GM18909 (cell line): ENCODE measurements around the gene LMAN2L.
"Not testable (repeated sequence)": the region's sequence is repeated elsewhere in the genome, so short reads cannot be mapped to it uniquely, and the experiment has no call there.

Source experiments
- ATAC-seq: cut with Tn5 transposase; IDR thresholded peaks from one replicate; pipeline ENCODE4 v1.9.1; 2021; ENCODE audit warnings: mild to moderate bottlenecking; ENCODE audit not compliant: unreplicated experiment, poor library complexity

The LMAN2L gene

GRCh38 chr2:96689431-96689991 lies 50.4 kb downstream of the LMAN2L start:
- no peak for ATAC-seq

- no peak for ATAC-seq
Observed at GRCh38 chr2:96688649-96689430, 51.0 kb downstream of the LMAN2L start.

- no peak for ATAC-seq
Observed at GRCh38 chr2:96687711-96688640, 51.9 kb downstream of the LMAN2L start.

DNA sequence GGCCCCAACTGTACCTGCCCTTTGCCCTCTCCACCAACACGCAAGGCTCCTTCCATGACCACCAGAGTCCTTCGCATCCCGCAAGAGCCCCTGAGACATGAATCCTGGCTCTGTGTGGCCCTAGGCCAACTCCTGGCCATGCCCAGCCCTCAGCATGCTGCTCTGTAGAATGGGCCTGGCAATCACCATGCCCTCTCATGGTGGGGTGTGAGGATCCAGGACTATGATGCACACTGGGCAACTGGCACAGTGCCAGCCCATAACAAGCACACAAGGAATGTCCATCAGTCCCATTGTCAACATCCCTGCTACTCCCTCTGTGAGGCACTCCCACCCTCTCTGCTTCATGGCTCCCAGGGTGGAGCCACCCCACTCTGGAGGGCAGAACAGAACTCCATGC lies 52.6 kb downstream of the LMAN2L start:
- no peak for ATAC-seq

DNA sequence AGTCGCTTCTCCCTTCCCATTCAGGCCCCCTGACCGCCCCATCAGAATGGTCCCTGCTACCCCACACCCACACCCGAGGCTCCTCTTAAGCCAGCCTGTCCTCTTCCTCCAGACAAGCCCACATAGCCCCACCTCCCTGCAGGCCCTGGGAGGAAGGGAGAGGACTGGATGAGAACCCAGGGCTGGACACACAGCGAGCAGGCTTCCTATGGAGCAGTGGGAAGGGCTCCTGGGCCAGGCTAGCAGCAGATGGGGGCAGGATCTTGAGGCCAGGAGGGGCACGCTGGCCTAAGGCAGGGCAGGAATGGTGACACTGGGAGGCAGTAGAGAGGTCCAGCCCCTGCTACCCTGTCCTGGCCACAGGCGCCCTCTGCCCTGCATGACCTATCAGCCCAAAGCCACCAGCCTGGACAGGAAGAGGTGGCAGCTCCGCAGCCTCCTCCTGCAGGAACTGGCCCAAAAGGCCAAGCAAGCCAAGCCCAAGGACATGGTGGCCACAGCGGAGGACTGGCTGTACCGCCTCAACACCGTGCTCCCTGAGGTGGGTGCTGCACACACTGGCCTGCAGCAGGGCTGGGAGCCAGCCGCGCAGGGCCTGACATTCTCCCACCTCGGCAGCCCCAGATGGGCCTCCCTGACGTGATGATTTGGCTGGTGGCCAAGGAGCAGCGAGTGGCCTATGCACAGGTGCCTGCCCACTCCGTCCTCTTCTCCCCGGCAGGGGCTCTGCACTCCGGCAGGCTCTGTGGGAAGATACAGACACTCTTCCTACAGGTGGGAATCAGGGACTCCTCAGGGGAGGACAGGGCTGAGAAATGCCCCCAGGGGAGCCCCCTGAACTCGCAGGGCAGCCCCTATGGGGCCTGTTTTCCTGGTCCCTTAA lies 54.0 kb downstream of the LMAN2L start:
- ATAC-seq: no peak

- ATAC-seq: no peak
Observed at GRCh38 chr2:96684883-96685576, 54.8 kb downstream of the LMAN2L start.

GRCh38 chr2:96683972-96684820 lies 55.7 kb downstream of the LMAN2L start:
- no peak for ATAC-seq

DNA sequence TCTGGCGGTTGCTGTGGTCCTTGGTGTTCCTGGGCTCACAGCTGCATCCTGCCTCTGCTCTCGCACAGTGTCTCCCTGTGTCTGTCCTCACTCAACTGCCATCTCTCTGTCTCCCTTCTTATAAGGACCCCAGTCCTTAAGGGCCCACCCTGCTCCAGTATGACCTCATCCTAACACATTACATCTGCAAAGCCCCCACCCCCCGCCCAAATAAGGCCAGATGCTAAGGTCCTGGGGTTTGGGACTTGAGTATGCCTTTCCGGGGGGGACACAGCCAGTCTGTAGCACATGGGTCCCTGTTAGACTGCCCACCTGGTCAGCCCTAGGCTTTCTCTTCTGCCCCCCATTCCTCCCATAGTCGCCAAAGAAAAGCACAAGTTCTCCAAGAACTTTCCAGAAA lies 56.6 kb downstream of the LMAN2L start:
- no peak for ATAC-seq

- ATAC-seq: no peak
Observed at GRCh38 chr2:96681540-96681939, 58.3 kb downstream of the LMAN2L start.

DNA sequence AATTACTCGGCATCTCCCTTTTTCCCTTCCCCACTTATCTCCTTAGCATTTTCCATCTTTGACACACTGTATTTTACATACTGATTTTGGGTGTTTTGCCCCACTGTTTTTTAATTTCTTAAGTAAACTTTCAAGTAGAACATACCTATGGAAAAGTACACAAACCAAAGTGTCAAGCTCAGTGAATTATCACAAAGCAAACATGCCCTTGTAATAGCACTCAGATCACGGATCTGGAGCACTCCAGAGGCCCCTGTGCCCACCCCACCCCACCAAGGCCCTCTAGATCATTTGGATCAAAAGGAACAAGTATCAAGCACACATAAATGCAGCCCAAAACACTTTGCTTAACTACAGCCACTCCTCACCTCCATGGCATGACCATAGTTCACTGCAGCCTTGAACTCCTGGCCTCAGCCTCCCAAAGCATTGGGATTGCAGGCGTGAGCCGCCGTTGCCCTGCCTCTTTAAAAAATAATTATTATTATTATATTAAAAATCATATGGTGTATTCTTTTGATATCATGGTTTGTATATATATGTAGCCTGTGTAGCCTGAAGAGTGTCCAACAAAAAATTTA lies 59.2 kb downstream of the LMAN2L start:
- no peak for ATAC-seq

DNA sequence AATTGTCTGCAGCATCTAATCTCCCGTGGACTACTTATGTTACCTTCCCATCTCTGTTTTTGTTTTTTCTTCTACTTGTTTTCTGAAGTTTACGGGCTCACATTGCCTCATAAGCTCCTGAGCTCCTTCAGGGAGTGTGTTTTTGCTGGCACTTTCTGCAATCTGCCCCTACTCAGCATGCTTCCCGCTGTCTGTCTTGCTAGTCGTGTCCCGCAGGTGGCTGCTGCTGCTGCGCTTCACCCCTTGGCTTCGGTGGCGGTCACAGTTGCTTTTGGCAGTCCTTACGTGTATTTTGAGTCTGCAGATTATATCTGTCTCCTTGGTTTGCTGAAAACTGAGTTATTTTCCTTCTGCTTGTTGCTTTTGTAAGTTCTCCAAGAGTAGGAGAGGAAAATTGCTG lies 60.0 kb downstream of the LMAN2L start:
- no peak for ATAC-seq

GRCh38 chr2:96669539-96670215 lies 70.2 kb downstream of the LMAN2L start:
- ATAC-seq: no peak

DNA sequence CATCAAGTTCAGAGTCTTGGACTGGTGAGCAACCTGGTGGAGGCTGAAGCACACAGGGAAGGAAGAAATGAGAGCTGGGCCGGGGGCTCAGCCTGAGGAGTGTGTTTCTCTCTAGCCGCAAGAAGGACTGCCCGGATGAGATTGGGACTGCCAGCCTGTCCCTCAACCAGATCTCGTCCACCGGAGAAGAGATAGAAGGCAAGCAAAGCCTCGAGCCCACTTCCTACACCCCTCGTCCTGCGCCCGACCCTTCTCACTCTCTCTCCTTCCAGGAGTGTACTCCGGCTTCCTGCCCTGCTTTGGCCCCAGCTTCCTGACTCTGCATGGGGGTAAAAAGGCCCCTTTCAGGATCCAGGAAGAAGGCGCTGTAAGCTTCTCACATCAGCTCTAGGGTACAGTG lies 71.1 kb downstream of the LMAN2L start:
- no peak for ATAC-seq

GRCh38 chr2:96665717-96666116 lies 74.1 kb downstream of the LMAN2L start:
- ATAC-seq: not testable (repeated sequence)

DNA sequence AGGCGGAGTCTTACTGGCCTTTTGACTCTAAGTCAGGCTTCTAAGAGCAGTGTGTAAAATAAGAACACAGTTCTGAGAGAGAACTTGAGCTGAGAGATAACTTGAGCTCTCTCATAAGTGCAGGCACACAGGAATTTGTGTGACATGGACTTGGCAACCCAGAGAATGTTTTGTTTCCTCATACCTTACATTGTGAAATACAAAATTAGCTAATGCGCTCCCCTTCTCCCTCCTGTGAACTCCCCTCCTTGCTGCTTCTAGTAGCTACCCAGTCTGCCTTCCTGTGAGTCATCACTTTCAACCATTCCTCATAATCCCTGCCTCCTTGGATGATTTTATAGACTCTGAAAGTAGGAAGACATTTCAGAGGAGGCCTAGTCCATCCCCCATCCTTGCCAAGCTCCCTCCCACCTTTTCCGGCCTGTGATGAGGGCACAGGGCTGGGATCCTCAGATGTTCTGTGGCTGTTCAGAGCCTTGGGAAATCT lies 74.7 kb downstream of the LMAN2L start:
- ATAC-seq: no peak

DNA sequence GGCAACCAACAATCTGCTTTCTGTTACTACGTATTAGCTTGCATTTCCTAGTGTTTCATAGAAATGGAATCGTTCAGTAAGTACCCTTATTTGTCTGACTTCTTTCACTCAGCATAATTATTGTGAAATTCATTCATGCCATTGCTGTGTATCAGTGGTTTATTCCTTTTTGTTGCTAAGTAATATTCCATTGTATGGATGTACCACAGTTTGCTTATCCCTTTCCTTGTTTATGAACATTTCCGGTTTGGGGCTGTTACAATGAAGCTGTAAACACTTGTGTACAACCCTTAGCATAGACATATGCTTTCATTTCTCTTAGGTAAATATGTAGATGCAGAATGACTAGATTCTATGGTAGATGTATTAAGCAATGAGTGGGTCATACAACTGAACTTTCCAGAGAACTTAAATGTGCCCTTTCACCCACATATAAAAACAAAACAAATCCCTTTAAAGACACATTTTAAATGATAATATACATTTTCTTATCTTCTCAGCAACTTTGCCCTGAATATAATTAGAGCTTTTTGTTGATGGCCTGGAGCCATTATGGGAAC lies 75.4 kb downstream of the LMAN2L start:
- ATAC-seq: no peak

DNA sequence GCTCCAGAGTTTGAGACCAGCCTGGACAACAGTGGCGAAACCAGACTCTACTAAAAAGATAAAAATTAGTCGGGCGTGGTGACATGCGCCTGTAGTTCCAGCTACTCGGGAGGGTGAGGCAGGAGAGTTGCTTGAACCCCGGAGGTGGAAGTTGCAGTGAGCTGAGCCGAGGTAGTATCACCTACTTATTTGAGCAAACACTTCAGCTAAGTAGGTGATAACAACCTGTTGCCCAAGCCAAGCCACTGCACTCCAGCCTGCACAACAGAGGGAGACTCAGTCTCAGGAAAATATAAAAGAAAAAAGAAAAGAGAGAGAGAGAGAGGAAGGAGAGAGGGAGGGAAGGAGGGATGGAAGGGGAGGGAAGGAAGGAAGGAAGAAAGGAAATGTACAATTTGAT lies 76.0 kb downstream of the LMAN2L start:
- no peak for ATAC-seq
